IMR-90 (cell line): ENCODE data around the gene AADACL3.

Experiments
- BHLHE40 ChIP-seq: fragments of 150-350 bp; IDR thresholded peaks from 2 replicates; pipeline ENCODE4 v1.6.1; 2016; ENCODE audit warnings: mild to moderate bottlenecking, low read depth, low read length
- CEBPB ChIP-seq: IDR thresholded peaks from 2 replicates; pipeline ENCODE4 v1.6.1; 2012; ENCODE audit warnings: low read depth, low read length, improper control_type of control experiment
- MXI1 ChIP-seq: IDR thresholded peaks from 2 replicates; pipeline ENCODE4 v1.6.1; 2012; ENCODE audit warnings: low read depth, mild to moderate bottlenecking, low read length, moderate library complexity, borderline replicate concordance
- POLR2A ChIP-seq: IDR thresholded peaks from 2 replicates; pipeline ENCODE4 v1.6.1; 2012; ENCODE audit warnings: mild to moderate bottlenecking, low read depth, low read length
- RAD21 ChIP-seq: IDR thresholded peaks from 2 replicates; pipeline ENCODE4 v1.6.1; 2012; ENCODE audit warnings: low read length, improper control_type of control experiment
- RCOR1 ChIP-seq: IDR thresholded peaks from 2 replicates; pipeline ENCODE4 v1.6.1; 2012; ENCODE audit warnings: mild to moderate bottlenecking, low read length, improper control_type of control experiment; ENCODE audit not compliant: insufficient replicate concordance
- RFX5 ChIP-seq: IDR thresholded peaks from 2 replicates; pipeline ENCODE4 v1.8.0; 2012; ENCODE audit warnings: low read depth, mild to moderate bottlenecking, low read length, moderate library complexity
- TF ChIP-seq, protein P1 (sequence below): conservative IDR thresholded peaks from 2 replicates; pipeline ENCODE4 v1.5.1; 2012; ENCODE audit warnings: mild to moderate bottlenecking, low read depth, low read length, improper control_type of control experiment
- TF ChIP-seq, protein P2 (sequence below): fragments of 150-350 bp; IDR thresholded peaks from 2 replicates; pipeline ENCODE4 v1.6.1; 2016; ENCODE audit warnings: low read depth, mild to moderate bottlenecking, low read length, moderate library complexity, borderline replicate concordance
- TF ChIP-seq, protein P3 (sequence below): fragments of 150-350 bp; IDR thresholded peaks from 2 replicates; pipeline ENCODE4 v1.6.1; 2017; ENCODE audit warnings: mild to moderate bottlenecking, antibody characterized with exemption, low read length, low read depth

DNA sequence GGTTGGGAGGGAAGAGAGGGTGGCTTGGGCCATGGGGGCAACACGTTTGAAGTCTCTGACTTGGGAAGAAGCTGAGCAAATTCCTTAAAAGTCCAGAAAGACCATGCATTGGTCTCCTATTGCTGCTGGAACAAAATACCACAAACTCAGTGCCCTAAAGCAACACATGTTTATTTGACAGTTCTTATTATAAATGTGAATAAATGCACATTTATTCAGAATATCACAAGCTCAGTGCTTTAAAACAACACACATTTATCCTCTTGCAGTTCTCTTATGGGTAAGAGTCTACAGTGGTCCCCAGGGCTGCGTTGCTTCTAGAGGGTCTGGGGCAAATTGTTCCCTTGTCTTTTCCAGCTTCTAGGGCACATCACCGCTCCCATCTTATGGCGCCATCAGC is 47.6 kb downstream of the AADACL3 start:
- TF ChIP-seq, protein P1, sequence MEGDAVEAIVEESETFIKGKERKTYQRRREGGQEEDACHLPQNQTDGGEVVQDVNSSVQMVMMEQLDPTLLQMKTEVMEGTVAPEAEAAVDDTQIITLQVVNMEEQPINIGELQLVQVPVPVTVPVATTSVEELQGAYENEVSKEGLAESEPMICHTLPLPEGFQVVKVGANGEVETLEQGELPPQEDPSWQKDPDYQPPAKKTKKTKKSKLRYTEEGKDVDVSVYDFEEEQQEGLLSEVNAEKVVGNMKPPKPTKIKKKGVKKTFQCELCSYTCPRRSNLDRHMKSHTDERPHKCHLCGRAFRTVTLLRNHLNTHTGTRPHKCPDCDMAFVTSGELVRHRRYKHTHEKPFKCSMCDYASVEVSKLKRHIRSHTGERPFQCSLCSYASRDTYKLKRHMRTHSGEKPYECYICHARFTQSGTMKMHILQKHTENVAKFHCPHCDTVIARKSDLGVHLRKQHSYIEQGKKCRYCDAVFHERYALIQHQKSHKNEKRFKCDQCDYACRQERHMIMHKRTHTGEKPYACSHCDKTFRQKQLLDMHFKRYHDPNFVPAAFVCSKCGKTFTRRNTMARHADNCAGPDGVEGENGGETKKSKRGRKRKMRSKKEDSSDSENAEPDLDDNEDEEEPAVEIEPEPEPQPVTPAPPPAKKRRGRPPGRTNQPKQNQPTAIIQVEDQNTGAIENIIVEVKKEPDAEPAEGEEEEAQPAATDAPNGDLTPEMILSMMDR: no peak
- TF ChIP-seq RFX5 (no peak), CEBPB (no peak), RAD21 (no peak), POLR2A (no peak), MXI1 (no peak), RCOR1 (no peak), BHLHE40 (no peak)
- TF ChIP-seq, protein P2, sequence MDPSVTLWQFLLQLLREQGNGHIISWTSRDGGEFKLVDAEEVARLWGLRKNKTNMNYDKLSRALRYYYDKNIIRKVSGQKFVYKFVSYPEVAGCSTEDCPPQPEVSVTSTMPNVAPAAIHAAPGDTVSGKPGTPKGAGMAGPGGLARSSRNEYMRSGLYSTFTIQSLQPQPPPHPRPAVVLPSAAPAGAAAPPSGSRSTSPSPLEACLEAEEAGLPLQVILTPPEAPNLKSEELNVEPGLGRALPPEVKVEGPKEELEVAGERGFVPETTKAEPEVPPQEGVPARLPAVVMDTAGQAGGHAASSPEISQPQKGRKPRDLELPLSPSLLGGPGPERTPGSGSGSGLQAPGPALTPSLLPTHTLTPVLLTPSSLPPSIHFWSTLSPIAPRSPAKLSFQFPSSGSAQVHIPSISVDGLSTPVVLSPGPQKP: no peak
- TF ChIP-seq, protein P3, sequence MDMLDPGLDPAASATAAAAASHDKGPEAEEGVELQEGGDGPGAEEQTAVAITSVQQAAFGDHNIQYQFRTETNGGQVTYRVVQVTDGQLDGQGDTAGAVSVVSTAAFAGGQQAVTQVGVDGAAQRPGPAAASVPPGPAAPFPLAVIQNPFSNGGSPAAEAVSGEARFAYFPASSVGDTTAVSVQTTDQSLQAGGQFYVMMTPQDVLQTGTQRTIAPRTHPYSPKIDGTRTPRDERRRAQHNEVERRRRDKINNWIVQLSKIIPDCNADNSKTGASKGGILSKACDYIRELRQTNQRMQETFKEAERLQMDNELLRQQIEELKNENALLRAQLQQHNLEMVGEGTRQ: no peak
